ENCODE data around the gene HDDC3. TPM values are rescaled to one million over a fixed set of nuclear protein-coding genes. Genes with fewer than 3 reads are reported as not detected.

Gene HDDC3
- total RNA-seq, 1 donor from 2014 or later: 29.4 TPM

- Histone ChIP-seq H3K27me3 (no peaks in the 10 kb centered on the region), H3K36me3 (peaks cover 54 to 55% of the 10 kb centered on the region in 2 donors), H3K4me1 (peaks cover 5 to 22% of the 10 kb centered on the region in 2 donors), H3K27ac (no peak overlapping the region), H3K9me3 (no peaks in the 10 kb centered on the region), H3K4me3 (no peak overlapping the region)
- no peak for TF ChIP-seq CTCF (IDR thresholded peaks at IDR 0.05)
- intact Hi-C loops (cut with DNase I): no loop called here
- DNase-seq (ENCODE audit: low spot score in 2 of 2): no peak
Measured at GRCh38 chr15:90952901-90953677, 20.7 kb upstream of the HDDC3 start.

- peaks cover 74 to 75% of the 10 kb centered on the region in 2 donors for H3K36me3 ChIP-seq
Measured at GRCh38 chr15:90950676-90951075, 18.3 kb upstream of the HDDC3 start.

GRCh38 chr15:90949979-90950675 lies 17.8 kb upstream of the HDDC3 start:
- no peak overlapping the region for H3K4me3 ChIP-seq
- no peaks in the 10 kb centered on the region for H3K9me3 ChIP-seq
- no peak overlapping the region for H3K27ac ChIP-seq
- H3K4me1 ChIP-seq: peaks cover 0 to under 1% of the 10 kb centered on the region in 2 donors
- DNase-seq (ENCODE audit: low spot score in 2 of 2): no peak
- intact Hi-C loops (cut with DNase I): no loop called here
- TF ChIP-seq CTCF (IDR thresholded peaks at IDR 0.05): no peak
- peaks cover 75 to 81% of the 10 kb centered on the region in 2 donors for H3K36me3 ChIP-seq
- no peaks in the 10 kb centered on the region for H3K27me3 ChIP-seq

More at GRCh38 chr15:90950676-90951075, 18.3 kb upstream of the HDDC3 start:
- no peak for DNase-seq (ENCODE audit: low spot score in 2 of 2)
- intact Hi-C loops (cut with DNase I): no loop called here
- no peak for TF ChIP-seq CTCF (IDR thresholded peaks at IDR 0.05)
- Histone ChIP-seq H3K27me3 (no peaks in the 10 kb centered on the region), H3K27ac (no peak overlapping the region), H3K4me1 (peaks cover 5 to 6% of the 10 kb centered on the region in 2 donors), H3K9me3 (no peaks in the 10 kb centered on the region), H3K4me3 (no peak overlapping the region)

GRCh38 chr15:90948506-90948905 lies 16.2 kb upstream of the HDDC3 start:
- no peaks in the 10 kb centered on the region for H3K27me3 ChIP-seq

More at GRCh38 chr15:90948506-90948905, 16.2 kb upstream of the HDDC3 start:
- Histone ChIP-seq H3K4me3 (no peak overlapping the region), H3K4me1 (no peaks in the 10 kb centered on the region), H3K36me3 (peaks cover 86 to 92% of the 10 kb centered on the region in 2 donors), H3K27ac (no peak overlapping the region), H3K9me3 (no peaks in the 10 kb centered on the region)
- intact Hi-C loops (cut with DNase I): no loop called here
- DNase-seq (ENCODE audit: low spot score in 2 of 2): no peak
- TF ChIP-seq CTCF (IDR thresholded peaks at IDR 0.05): no peak

All from ascending aorta (tissue), 2 donors.